HUES6 (cell line): ENCODE measurements around the gene VPS37D.

Experiments used
- H3K27ac ChIP-seq: 2 replicates; pipeline ENCODE4 v1.7.0; 2013; ENCODE audit warnings: low read depth, mild to moderate bottlenecking, low read length, inconsistent platforms
- H3K27me3 ChIP-seq: 2 replicates; pipeline ENCODE4 v1.6.1; 2013; ENCODE audit warnings: low read length; ENCODE audit not compliant: control insufficient read depth, insufficient read depth
- H3K36me3 ChIP-seq: 2 replicates; pipeline ENCODE4 v1.6.1; 2013; ENCODE audit warnings: low read length; ENCODE audit not compliant: control insufficient read depth, insufficient read depth
- H3K4me1 ChIP-seq: 2 replicates; pipeline ENCODE4 v1.6.1; 2013; ENCODE audit warnings: low read length; ENCODE audit not compliant: control insufficient read depth, insufficient read depth
- H3K4me3 ChIP-seq: 2 replicates; pipeline ENCODE4 v1.5.1; 2013; ENCODE audit warnings: low read depth, low read length
- H3K9ac ChIP-seq: one replicate; pipeline ENCODE4 v1.6.1; 2013; ENCODE audit warnings: mild to moderate bottlenecking, low read length
- H3K9me3 ChIP-seq: 2 replicates; pipeline ENCODE4 v1.6.1; 2013; ENCODE audit warnings: low read depth, low read length; ENCODE audit not compliant: control insufficient read depth, insufficient read depth

Gene VPS37D

DNA sequence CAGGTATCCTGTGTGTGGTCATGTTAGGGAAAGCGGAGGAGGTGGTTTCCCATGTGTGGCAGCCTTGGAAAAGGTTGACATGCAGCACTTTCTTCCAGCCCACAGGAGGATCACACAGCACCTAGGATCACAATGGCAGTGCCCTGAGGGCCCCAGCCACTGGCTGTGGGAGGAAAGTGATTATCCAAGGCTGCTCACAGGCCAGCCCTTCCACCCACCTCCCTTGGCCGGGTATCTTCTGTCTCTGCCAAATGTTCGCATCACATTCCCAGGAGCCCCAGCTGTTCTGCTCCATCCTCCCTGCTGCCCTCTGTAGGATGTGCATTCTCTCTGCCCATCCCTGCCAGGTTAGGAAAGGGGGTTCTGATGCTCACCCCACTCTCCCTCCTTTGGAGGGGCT lies 40.8 kb upstream of the VPS37D start:
- no peaks in the 10 kb centered on the region for H3K36me3 ChIP-seq
- peaks cover 35% of the 10 kb centered on the region for H3K27me3 ChIP-seq
- no peaks in the 10 kb centered on the region for H3K9me3 ChIP-seq
- no peak overlapping the region for H3K27ac ChIP-seq
- peaks cover 7% of the 10 kb centered on the region for H3K4me1 ChIP-seq
- no peak overlapping the region for H3K9ac ChIP-seq
- H3K4me3 ChIP-seq, result no peak overlapping the region

DNA sequence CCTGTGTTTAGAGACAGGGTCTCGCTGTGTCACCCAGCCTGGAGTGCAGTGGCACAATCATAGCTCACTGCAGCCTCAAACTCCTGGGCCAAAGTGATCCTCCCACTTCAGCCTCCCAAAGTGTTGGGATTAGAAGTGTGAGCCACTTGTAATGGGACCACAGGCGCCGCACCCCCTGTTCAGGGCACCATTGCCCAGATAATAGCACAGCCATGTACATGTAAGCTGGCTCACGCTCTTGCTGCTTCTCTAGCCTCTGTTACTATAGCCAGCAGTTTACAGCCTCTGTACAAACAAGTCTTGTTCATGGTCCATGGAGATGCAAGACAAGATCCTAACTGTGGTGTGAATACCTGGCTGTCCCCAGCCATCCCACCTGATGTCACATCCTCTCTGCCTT lies 39.1 kb upstream of the VPS37D start:
- Histone ChIP-seq H3K27ac (no peak overlapping the region), H3K4me3 (no peak overlapping the region), H3K36me3 (no peaks in the 10 kb centered on the region), H3K9me3 (no peaks in the 10 kb centered on the region), H3K9ac (no peak overlapping the region), H3K4me1 (peaks cover 7% of the 10 kb centered on the region), H3K27me3 (peaks cover 24% of the 10 kb centered on the region)

DNA sequence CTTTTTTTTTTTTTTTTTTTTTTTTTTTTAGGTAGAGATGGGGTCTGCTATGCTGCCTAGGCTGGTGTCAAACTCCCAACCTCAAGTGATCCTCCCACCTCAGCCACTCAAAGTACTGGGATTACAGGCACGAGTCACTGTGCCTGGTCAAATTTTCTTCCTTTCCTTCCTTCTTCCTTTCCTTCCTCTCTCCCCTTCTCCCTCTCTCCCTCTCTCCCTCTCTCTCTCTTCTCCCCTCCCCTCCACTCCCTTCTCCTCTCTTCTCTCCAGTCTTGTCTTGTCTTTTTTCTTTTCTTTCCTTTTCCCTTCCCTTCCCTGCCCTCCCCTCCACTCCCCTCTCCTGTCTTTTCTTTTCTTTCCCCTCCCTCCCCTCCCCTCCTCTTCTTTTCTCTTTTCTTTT lies 36.1 kb upstream of the VPS37D start:
- no peak overlapping the region for H3K27ac ChIP-seq
- no peak overlapping the region for H3K9ac ChIP-seq
- H3K4me3 ChIP-seq, result no peak overlapping the region
- no peaks in the 10 kb centered on the region for H3K36me3 ChIP-seq
- H3K27me3 ChIP-seq, result peaks cover 8% of the 10 kb centered on the region
- H3K9me3 ChIP-seq, result no peaks in the 10 kb centered on the region
- H3K4me1 ChIP-seq, result peaks cover 3% of the 10 kb centered on the region; the same call in 1 of the 2 replicates

DNA sequence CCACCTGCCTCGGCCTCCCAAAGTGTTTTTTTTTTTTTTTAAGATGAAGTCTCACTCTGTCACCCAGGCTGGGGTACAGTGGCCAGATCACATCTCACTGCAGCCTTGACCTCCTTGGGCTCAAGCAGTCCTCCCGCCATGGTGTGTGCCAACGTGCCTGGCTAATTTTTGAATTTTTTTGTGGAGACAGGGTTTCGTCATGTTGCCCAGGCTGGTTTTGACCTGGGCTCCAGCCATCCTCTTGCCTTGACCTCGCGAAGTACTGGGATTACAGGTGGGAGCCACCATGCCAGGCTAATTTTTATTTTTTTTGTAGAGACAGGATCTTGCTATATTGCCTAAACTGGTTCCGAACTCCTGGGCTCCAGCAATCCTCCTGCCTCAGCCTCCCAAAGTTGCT lies 34.3 kb upstream of the VPS37D start:
- no peaks in the 10 kb centered on the region for H3K9me3 ChIP-seq
- no peak overlapping the region for H3K27ac ChIP-seq
- H3K4me1 ChIP-seq, result no peaks in the 10 kb centered on the region; the same call in 1 of the 2 replicates
- H3K4me3 ChIP-seq, result no peak overlapping the region
- no peak overlapping the region for H3K9ac ChIP-seq
- H3K27me3 ChIP-seq, result peaks cover 5% of the 10 kb centered on the region
- H3K36me3 ChIP-seq, result no peaks in the 10 kb centered on the region

DNA sequence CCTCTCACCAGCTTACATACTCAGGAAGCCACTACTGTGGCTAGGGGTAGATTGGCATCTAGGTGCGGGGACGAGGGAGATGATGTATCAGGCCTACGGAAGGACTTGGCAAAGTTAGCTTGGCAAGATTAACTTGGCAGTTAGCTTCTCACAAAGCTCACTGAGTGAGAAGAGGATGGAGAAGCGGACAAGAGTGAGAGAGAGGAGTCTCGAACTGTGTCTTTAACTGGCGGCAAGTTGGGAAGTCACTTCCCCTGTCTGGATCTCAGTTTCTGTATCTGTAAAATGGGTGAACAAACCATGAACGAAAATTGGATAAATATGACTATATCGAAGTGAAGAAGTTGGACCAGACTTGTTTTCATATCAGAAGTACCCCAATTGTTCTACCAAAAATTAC lies 33.8 kb upstream of the VPS37D start:
- H3K4me3 ChIP-seq, result no peak overlapping the region
- H3K27me3 ChIP-seq, result no peaks in the 10 kb centered on the region
- H3K27ac ChIP-seq, result no peak overlapping the region
- H3K4me1 ChIP-seq, result no peaks in the 10 kb centered on the region; the same call in 1 of the 2 replicates
- H3K9me3 ChIP-seq, result no peaks in the 10 kb centered on the region
- H3K9ac ChIP-seq, result no peak overlapping the region
- no peaks in the 10 kb centered on the region for H3K36me3 ChIP-seq

DNA sequence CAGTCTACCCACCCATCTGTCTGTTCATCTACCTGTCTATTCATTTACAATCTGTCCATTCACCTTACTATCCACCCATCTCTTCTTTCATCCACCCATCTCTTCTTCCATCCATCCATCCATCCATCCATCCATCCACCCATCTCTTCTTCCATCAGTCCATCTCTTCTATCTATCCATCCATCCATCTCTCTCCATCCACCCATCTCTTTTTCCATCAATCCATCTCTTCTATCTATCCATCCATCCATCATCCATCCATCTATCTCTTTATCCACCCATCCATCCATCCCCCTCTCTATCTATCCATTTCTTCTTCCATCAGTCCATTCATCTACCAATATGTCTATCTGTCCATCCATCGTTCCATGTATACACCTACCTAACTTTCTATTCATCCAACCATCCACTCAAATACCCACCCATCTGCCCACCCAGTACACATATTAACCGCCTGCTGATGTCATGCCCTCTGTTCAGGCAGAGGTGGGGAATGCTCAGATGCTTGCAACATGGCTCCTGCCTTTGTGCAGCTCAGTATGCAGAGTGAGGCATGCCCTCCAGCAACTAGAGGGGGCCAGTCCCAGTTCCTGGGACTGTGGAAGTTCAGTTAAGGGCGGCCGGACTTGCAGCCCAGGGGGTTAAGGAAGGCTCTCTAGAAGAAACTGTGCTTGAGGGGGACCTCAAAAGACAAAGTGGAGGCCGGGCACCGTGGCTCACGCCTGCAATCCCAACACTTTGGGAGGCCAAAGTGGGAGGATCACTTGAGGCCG lies 32.0 kb upstream of the VPS37D start:
- Histone ChIP-seq H3K9me3 (no peaks in the 10 kb centered on the region), H3K4me3 (no peak overlapping the region), H3K27ac (no peak overlapping the region), H3K36me3 (no peaks in the 10 kb centered on the region), H3K9ac (no peak overlapping the region), H3K4me1 (no peaks in the 10 kb centered on the region; the same call in 1 of the 2 replicates), H3K27me3 (no peaks in the 10 kb centered on the region)

DNA sequence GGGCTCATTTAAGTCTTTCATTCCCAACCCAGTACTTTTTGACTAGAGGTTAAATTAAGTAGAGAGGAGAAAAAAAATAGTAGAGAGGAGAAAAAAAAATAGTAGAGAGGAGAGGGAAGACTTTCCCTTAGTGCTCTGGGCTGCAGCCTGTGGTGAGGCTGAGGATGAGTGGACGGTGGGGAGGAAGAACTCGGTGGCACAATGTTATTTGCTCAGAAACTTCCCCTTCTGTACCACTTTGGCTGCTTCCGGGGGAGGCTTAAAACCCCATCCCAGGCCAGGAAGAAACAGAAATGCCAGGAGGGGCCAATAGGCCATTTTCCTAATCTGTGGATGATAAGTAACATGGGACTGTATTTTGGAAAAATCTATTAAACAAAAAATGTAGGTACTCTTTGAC lies 28.7 kb upstream of the VPS37D start:
- Histone ChIP-seq H3K9ac (no peak overlapping the region), H3K36me3 (no peaks in the 10 kb centered on the region)

DNA sequence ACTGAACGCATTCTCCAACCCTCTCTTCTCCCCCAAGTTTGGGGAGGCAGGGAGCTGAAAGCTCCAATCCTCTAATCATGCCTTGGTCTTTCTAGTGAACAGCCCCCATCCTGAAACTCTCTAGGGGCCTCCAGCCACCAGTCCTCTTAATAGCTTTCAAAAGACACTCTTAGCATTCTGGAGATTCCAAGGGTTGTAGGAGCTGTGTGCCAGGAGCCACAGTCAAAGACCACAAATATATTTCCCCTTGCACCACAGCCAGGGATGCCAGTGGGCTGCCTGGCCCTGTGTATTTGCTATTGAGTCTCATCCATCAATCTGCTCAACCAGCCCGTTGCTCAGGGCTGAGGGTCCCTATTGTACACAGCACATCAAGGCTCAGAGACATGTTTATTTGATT lies 24.8 kb upstream of the VPS37D start:
- H3K36me3 ChIP-seq, result no peaks in the 10 kb centered on the region
- no peak overlapping the region for H3K27ac ChIP-seq
- peaks cover 23% of the 10 kb centered on the region for H3K27me3 ChIP-seq
- H3K9me3 ChIP-seq, result peaks cover 8% of the 10 kb centered on the region
- peaks cover 13% of the 10 kb centered on the region for H3K4me1 ChIP-seq
- no peak overlapping the region for H3K9ac ChIP-seq
- H3K4me3 ChIP-seq, result no peak overlapping the region

More for the DNA sequence above, 28.7 kb upstream of the VPS37D start:
- H3K4me1 ChIP-seq, result no peaks in the 10 kb centered on the region; the same call in 1 of the 2 replicates
- H3K4me3 ChIP-seq, result no peak overlapping the region
- H3K27me3 ChIP-seq, result no peaks in the 10 kb centered on the region
- peaks cover 8% of the 10 kb centered on the region for H3K9me3 ChIP-seq
- H3K27ac ChIP-seq, result no peak overlapping the region

DNA sequence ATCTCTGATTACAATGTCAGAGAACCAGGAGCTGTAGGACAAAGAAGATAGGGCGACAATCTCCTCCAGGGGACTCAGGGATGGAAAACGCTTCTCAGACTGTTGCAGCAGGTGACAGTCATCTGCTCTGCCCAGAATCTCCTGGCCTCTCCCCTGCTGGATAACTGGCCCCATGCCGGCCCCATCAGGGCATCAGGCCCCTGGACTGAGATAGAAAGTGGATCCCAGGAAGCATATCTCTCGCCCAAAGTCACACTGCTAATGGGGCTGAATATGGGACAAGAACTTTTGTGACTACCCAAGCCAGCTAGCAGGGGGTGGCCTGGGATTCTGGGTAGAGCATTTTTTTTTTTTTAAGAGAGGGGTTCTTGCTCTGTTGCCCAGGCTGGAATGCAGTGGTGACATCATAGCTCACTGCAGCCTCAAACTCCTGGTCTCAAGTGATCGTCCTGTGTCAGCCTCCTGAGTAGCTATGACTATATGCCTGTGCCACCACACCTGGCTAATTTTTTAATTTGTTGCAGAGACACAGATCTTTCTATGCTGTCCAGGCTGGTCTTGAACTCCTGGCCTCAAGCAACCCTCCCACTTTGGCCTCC lies 22.8 kb upstream of the VPS37D start:
- Histone ChIP-seq H3K9me3 (peaks cover 8% of the 10 kb centered on the region), H3K36me3 (no peaks in the 10 kb centered on the region), H3K9ac (no peak overlapping the region), H3K27ac (no peak overlapping the region), H3K4me3 (no peak overlapping the region), H3K27me3 (peaks cover 41% of the 10 kb centered on the region), H3K4me1 (peaks cover 20% of the 10 kb centered on the region)

DNA sequence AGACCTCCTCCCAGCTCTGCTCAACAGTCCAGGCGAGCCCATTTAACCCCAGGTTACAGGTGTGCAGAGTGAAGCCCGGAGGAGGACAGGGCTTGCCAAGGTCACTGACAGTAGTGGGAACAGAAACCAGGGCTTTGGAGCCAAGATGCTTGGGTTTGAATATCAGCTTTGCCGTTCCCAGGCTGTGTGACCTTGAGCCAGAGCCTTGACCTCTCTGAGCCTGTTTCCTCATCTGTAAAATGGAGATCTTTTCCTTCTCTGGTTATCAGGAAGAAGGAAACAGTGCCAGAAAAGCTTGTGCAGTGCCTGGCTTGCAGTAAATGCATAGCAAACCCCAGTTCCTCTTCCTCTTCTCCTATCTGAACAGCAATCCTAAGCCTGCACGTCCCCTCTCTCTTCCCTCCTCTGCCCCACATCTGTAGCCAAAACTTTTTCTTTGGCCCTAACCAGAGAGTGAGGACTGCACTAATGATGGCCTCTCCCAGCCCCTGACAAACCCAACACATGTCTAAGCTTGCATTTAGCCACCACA lies 21.9 kb upstream of the VPS37D start:
- Histone ChIP-seq H3K27ac (no peak overlapping the region), H3K27me3 (peaks cover 51% of the 10 kb centered on the region), H3K9me3 (peaks cover 8% of the 10 kb centered on the region), H3K36me3 (no peaks in the 10 kb centered on the region), H3K4me1 (peaks cover 20% of the 10 kb centered on the region), H3K4me3 (no peak overlapping the region), H3K9ac (no peak overlapping the region)
